ENCODE results near the gene SPEM3. TPM values are rescaled to one million over a fixed set of nuclear protein-coding genes. Genes with fewer than 3 reads are reported as not detected.

The SPEM3 gene
- polyA plus RNA-seq (2012; ENCODE audit: insufficient read depth, insufficient read length, low read depth), result not detected

DNA sequence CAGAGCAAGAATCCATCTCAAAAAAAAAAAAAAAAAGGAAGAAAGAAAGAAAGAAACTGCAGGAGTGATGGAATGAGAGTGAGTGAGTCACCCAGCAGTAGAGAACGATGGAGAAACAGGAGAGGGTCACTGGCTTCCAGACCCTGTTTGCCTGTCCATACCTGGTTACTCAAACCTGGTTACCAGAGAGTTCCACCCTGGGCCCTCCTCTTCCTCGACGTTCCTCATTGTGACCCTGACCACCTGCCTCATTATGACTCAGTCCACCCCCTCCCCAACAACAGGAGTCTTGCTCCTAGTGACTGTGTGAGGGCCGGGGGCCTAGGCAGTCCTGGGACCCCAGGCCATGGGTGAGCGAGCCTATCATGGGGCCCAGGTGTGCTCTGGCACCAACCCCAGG, at the start of gene SPEM3:
SPEM3 (plus strand) TSS at position 301 of the 400 bp plus-strand sequence; CDS start at position 347, 46 bp downstream.
- no peaks in the 10 kb centered on the region for H3K36me3 ChIP-seq
- H3K27me3 ChIP-seq, result no peaks in the 10 kb centered on the region
- H3K4me3 ChIP-seq (ENCODE audit: low read depth, low read length), result no peak within 1 kb of the TSS
- TF ChIP-seq, protein P1, sequence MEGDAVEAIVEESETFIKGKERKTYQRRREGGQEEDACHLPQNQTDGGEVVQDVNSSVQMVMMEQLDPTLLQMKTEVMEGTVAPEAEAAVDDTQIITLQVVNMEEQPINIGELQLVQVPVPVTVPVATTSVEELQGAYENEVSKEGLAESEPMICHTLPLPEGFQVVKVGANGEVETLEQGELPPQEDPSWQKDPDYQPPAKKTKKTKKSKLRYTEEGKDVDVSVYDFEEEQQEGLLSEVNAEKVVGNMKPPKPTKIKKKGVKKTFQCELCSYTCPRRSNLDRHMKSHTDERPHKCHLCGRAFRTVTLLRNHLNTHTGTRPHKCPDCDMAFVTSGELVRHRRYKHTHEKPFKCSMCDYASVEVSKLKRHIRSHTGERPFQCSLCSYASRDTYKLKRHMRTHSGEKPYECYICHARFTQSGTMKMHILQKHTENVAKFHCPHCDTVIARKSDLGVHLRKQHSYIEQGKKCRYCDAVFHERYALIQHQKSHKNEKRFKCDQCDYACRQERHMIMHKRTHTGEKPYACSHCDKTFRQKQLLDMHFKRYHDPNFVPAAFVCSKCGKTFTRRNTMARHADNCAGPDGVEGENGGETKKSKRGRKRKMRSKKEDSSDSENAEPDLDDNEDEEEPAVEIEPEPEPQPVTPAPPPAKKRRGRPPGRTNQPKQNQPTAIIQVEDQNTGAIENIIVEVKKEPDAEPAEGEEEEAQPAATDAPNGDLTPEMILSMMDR (IDR thresholded peaks at IDR 0.05; ENCODE audit: low read depth, low read length), result no peak
- no peak for DNase-seq
- H3K4me1 ChIP-seq, result no peaks in the 10 kb centered on the region
- no peaks in the 10 kb centered on the region for H3K9me3 ChIP-seq

DNA sequence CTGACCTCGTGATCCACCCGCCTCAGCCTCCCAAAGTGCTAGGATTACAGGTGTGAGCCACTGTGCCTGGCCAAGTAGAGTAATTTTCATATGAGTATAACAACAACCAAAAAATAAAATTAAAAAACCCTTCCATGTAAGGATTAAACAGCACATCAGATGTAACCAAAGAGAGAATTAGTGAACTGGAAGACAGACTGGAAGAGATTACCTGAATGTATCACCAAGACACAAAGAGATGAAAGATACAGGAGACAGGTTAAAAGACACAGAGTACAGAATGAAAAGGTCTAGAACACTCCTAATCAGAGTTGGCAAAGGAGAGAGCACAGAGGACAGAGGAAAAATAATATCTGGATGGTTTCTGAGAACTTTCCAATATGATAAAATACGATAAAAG, 49.5 kb upstream of the SPEM3 start:
- no peaks in the 10 kb centered on the region for H3K36me3 ChIP-seq
- H3K4me1 ChIP-seq, result no peaks in the 10 kb centered on the region
- no peaks in the 10 kb centered on the region for H3K9me3 ChIP-seq
- no peak for DNase-seq
- H3K4me3 ChIP-seq (ENCODE audit: low read depth, low read length), result no peak overlapping the region
- H3K27me3 ChIP-seq, result 0 out of 2 replicates have a peak, but pooled peaks cover 3% of the 10 kb centered on the region
- TF ChIP-seq, protein P1 (IDR thresholded peaks at IDR 0.05; ENCODE audit: low read depth, low read length), result no peak

DNA sequence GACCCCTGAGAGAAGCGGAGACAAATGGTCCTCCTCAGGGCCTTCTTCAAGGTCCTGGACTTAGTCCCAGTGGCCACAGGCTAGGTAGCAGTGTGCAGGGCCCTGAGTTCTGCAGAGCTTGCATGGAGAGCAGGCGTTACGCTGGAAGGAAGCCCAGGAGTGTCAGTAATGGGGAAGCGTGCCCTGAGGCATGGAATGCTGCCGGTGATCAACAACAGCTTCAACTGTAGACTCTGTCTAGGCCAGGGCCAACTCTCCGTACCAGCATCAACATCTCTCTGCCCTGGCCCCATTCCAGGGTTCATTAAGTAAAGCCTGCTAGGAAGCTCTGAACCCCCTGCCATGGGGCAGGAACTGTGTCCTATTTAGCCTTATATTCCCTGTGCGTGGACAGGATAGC, 48.3 kb upstream of the SPEM3 start:
- TF ChIP-seq, protein P1 (IDR thresholded peaks at IDR 0.05; ENCODE audit: low read depth, low read length), result no peak
- Histone ChIP-seq H3K27me3 (0 out of 2 replicates have a peak, but pooled peaks cover 3% of the 10 kb centered on the region), H3K4me3 (ENCODE audit: low read depth, low read length) (no peak overlapping the region), H3K4me1 (no peaks in the 10 kb centered on the region), H3K36me3 (no peaks in the 10 kb centered on the region), H3K9me3 (no peaks in the 10 kb centered on the region)
- DNase-seq, result peak; percentile 45

DNA sequence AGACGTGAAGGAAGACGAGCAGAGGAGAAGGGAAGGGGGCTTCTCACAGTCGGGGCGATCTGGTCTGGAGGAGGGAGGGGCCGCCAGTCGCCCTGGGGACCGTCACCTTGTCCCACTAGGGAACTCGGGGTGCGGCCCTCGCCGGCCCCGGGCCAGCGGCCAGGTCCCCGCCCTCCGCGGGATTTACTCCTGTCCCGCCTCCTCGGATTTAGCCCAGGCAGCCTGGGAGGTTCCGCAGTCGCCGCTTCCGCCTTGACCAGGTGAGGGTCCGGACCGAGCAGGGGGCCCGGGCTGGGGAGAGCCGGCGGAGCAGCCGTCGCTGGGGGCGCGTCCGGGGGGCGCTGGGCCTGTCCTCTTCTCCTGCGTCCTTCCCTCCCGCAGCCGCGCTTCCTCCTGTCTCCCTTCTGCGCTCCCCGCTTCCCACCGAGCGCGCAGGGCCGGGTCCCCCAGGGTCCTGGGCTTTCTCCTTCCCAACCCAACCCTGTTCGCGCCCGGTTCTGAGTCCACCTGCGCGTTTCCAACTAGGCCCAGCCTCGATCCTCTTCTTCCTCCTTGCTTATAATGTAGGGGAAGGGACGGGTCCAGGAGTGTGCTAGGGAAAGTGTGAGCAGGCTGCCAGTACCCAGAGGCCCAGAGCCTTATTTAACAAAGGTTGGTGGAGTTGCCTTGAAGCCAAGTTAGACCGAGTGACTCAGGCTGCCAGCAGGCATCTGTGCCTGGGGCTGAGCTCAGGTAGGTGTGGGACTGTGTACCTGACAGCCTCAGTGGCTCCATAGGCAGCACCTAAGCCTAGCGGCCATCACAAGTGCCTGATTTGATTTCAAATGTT, 47.6 kb upstream of the SPEM3 start, which contains the start of gene TNK1:
TNK1 (plus strand) TSS at position 235 of the 829 bp plus-strand sequence. CDS start 1,838 bp downstream, outside the sequence.
- DNase-seq, result no peak
- Histone ChIP-seq H3K4me1 (no peaks in the 10 kb centered on the region), H3K9me3 (no peaks in the 10 kb centered on the region), H3K27me3 (0 out of 2 replicates have a peak, but pooled peaks cover 3% of the 10 kb centered on the region), H3K4me3 (ENCODE audit: low read depth, low read length) (no peak within 1 kb of the TSS), H3K36me3 (no peaks in the 10 kb centered on the region)
- TF ChIP-seq, protein P1 (IDR thresholded peaks at IDR 0.05; ENCODE audit: low read depth, low read length), result no peak

DNA sequence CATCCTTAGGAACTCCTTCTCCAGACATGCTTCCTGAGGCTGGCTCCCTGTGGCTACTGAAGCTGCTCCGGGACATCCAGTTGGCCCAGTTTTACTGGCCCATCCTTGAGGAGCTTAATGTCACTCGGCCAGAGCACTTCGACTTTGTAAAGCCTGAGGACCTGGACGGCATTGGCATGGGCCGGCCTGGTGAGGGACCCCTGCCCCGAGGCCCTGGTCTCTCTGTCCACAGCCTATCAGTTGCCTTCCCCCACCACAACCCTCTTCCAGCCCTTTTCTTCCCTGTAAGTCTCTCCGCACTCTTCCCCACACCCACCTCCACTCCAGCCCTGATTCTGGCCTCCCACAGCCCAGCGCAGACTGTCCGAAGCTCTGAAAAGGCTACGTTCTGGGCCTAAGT, 45.8 kb upstream of the SPEM3 start:
- H3K4me1 ChIP-seq, result no peaks in the 10 kb centered on the region
- H3K27me3 ChIP-seq, result 0 out of 2 replicates have a peak, but pooled peaks cover 3% of the 10 kb centered on the region
- DNase-seq, result no peak
- no peak overlapping the region for H3K4me3 ChIP-seq (ENCODE audit: low read depth, low read length)
- no peaks in the 10 kb centered on the region for H3K9me3 ChIP-seq
- H3K36me3 ChIP-seq, result no peaks in the 10 kb centered on the region
- TF ChIP-seq, protein P1 (IDR thresholded peaks at IDR 0.05; ENCODE audit: low read depth, low read length), result no peak

DNA sequence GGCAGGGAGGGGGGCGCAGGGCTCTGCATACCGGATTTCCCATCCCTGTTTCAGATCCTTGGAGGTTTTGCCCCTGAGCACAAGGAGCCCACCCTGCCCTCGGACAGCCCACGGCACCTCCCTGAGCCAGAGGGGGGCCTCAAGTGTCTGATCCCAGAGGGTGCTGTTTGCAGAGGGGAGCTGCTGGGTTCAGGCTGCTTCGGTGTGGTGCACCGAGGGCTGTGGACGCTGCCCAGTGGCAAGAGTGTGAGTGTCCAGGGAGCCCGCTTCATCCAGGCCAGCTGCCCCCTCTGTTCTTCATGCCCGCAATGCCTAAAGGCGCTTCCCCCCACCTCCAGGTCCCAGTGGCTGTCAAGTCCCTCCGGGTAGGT, 45.3 kb upstream of the SPEM3 start:
- no peaks in the 10 kb centered on the region for H3K9me3 ChIP-seq

More for the DNA sequence above, 45.3 kb upstream of the SPEM3 start:
- no peaks in the 10 kb centered on the region for H3K36me3 ChIP-seq
- DNase-seq, result no peak
- TF ChIP-seq, protein P1 (IDR thresholded peaks at IDR 0.05; ENCODE audit: low read depth, low read length), result no peak
- no peaks in the 10 kb centered on the region for H3K4me1 ChIP-seq
- H3K4me3 ChIP-seq (ENCODE audit: low read depth, low read length), result no peak overlapping the region
- 0 out of 2 replicates have a peak, but pooled peaks cover 3% of the 10 kb centered on the region for H3K27me3 ChIP-seq

Data from BE2C (cell line).